ENCODE results near the gene APC2.

APC2 gene, protein sequence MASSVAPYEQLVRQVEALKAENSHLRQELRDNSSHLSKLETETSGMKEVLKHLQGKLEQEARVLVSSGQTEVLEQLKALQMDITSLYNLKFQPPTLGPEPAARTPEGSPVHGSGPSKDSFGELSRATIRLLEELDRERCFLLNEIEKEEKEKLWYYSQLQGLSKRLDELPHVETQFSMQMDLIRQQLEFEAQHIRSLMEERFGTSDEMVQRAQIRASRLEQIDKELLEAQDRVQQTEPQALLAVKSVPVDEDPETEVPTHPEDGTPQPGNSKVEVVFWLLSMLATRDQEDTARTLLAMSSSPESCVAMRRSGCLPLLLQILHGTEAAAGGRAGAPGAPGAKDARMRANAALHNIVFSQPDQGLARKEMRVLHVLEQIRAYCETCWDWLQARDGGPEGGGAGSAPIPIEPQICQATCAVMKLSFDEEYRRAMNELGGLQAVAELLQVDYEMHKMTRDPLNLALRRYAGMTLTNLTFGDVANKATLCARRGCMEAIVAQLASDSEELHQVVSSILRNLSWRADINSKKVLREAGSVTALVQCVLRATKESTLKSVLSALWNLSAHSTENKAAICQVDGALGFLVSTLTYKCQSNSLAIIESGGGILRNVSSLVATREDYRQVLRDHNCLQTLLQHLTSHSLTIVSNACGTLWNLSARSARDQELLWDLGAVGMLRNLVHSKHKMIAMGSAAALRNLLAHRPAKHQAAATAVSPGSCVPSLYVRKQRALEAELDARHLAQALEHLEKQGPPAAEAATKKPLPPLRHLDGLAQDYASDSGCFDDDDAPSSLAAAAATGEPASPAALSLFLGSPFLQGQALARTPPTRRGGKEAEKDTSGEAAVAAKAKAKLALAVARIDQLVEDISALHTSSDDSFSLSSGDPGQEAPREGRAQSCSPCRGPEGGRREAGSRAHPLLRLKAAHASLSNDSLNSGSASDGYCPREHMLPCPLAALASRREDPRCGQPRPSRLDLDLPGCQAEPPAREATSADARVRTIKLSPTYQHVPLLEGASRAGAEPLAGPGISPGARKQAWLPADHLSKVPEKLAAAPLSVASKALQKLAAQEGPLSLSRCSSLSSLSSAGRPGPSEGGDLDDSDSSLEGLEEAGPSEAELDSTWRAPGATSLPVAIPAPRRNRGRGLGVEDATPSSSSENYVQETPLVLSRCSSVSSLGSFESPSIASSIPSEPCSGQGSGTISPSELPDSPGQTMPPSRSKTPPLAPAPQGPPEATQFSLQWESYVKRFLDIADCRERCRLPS (N-terminal part only)

DNA sequence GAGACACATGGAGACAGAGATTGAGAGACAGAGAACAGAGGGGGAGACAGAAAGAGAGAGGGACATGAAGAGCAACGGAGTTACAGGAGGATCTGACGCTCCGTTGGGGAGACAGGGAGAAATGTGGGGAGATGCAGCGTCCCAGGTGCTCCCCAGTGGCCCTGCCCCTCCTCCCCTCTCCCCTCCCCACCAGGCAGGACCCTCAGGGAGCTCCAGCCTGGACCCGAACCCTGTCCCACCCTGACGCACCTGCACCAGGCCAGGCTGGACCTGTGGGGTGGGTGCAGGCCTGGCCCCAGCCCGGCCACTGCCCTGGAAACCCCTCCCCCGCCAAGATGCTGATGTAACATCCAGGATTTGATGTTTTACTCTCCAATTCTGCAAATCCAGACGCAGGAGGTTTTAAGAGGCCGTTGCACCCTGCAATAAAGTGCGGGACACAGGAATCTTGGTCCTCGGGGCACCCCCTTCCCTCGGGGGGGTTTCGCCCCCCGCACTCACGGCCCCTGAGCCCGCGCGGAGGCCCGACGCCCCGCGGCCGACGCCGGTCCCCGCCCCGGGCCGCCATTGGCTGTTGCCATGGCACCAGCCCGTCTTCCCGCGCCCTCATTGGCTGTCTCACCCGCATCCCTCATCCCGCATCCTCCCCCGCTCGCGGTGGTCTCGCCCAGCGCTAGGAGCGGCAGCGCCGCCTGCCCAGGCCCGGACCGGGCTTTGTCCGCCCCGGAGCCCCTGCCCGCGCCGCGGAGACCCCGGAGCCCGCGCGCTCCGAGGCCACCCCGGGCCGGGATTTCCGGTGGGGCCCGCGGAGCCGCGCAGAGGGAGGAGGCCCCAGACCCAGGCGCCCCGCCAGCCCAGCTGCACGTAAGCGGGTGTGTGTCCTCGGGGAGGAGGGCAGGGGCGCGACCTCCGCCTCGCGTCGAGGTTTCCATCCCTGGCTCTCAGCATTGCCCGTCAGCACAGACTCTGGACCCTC, at the start of gene APC2:
Gene APC2, plus strand, starts transcription at position 655 of the 976 bp plus-strand sequence. CDS start 2,881 bp downstream, outside the sequence.
- DNase-seq = peak in 1 of 2 experiments; percentile 37

DNA sequence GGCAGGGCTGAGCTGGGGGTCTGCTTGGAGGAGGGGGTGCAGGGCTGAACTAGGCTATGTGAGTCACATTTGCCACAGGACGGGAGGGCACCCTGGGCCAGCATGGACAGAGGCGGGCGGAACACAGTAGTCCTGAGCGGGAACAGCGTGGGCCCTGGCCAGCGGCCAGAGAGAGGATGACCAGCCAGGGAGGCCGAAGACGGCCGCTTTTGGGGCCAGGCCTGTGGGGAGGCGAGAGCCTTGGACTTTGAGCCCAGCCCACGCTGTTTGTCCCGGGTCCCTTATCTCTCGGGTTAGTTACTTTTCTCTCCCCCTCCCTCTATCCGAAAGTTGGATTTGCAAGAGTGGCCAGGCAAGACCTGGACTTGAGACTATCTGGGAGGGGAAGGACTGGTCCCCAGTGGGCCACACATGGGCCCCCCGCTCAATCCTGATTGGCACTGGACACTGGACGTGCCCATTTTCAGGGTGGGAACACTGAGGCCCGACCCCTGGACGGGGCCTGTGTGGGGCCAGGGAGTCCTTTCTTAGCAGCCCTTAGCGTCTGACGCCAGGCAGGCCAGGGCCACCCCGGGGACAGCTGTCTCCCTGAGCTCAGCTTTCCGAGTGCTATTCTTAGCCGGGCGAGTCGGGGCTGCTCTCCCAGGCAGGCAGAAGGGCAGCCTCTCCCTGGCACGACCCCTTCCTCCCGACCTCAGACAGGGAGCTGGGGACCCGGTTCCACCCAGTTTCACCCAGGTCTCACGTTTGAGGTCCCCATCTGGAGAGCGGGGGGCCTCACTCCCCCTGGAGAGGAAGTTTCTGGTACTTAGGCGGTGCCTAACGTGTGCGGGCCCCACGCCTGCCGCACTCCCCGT, 49.4 kb upstream of the APC2 start:
- DNase-seq = no peak

DNA sequence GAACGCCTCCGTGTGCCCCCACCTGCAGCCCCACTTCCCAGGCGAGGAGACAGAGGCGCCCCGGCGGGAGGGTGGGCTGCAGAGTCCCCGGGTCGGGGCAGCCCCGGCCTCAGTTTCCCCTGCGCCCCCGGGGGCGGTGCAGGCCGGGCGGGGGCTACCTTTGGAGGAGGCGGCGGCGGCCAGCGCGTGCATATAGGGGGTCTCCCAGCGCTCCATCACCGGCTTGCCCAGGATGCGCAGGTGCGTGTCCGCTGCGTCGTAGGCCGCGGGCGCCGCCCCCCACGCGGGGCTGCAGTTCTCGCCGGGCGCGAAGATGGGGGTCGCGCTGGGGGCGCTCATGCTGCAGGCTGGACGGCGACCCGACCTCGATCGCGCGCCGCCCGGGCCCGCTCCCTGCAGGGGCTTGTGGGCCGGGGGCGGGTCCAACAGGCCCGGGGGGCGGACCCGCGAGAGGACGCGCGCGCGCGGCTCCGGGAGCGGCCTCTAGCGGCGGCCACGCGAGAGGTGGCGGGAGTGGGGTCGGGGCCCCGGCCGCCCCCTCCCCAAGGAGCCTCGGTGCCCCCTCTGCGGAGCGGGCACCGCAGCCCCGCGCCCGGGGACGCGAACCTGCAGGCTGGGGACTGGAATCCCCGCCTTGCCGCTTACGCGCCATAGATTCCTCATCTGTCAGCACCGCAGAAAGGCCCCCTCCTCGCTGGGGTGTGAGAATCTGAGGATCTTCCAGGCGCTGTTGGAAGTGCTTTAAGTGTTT, 48.6 kb upstream of the APC2 start, which contains the start of gene GAMT:
Gene GAMT, minus strand, starts transcription at position 405 of the 751 bp plus-strand sequence. Its CDS starts 66 bp downstream, at position 339.
- DNase-seq = peak; percentile 62 to 65

DNA sequence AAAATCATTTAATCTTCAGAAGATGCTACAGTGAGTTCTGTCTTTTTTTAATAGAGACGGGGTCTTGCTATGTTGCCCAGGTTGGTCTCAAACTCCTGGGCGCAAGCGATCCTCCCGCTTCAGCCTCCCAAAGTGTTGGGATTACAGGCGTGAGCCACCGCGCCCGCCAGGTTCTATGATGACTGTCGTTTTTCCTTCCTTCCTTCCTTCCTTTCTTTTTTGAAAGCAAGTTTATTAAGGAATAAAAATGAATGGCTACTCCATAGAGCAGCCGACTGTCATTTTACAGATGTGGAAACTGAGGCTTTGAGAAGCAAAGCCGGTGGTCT, 48.1 kb upstream of the APC2 start:
- DNase-seq = no peak

DNA sequence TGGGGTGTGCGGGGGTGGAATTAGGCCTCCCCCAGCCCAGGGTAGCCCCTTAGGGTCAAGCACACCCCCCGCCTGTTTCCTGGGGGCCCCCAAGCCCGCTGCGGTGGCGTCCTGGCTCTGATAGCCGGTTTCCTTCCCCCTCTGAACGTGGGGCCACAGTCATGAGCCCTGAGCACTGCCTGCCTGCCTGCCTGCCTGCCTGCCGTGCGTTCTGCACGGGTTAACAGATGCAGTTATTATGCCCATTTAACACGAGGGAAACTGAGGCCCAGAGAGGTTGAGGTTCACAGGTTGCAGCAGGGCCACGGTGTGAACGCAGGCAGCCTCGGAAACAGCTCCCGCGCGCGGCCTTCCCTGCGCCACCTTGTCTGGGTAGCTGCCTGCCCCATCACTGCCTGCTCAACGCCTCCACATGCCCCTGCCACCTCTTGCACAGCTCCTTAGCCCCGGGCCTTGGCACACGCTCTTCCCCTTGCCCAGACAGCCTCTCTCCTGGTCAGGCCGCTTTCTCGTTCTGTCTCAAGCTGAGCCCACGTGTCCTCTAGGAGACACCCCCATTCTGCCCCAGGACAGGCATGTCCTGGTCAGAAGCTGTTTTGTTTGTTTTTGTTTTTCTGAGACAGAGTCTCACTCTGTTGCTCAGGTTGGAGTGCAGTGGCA, 47.4 kb upstream of the APC2 start:
- DNase-seq = no peak

DNA sequence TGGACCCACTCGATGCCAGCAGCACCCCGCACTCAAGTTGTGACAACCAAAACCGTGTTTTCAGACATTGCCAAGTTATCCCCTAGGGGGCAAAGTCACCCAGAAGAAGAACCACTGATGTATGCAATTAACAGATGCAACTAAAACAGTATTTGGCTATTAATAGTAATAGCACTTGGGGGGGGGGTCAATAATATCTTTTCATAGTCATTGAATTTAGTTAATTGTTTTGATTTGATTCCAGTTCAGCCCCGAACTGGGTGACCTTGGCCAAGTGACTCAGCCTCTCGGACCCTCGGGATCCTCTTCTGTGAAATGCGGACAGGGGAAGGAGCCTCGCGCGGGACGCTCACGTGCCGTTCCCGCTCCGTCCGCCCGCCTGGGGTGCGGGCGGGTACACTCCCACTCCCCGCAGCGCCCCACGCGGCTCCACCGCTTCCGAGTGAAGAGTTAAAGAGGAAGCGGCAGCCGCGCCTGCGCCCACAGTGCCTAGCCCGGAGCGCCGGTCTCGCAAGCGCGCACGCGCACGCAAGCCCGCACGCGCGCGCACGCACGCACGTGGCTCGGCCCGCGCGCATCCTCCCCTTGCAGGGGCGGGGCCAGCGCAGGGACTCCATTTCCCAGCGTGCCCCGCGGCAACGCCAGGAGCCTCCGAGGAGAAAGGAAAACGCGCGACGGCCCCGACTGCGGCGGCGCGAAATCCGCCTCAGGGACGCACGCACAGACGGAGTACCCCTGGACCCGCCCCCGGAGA, 43.0 kb upstream of the APC2 start:
- DNase-seq = peak; percentile 99

DNA sequence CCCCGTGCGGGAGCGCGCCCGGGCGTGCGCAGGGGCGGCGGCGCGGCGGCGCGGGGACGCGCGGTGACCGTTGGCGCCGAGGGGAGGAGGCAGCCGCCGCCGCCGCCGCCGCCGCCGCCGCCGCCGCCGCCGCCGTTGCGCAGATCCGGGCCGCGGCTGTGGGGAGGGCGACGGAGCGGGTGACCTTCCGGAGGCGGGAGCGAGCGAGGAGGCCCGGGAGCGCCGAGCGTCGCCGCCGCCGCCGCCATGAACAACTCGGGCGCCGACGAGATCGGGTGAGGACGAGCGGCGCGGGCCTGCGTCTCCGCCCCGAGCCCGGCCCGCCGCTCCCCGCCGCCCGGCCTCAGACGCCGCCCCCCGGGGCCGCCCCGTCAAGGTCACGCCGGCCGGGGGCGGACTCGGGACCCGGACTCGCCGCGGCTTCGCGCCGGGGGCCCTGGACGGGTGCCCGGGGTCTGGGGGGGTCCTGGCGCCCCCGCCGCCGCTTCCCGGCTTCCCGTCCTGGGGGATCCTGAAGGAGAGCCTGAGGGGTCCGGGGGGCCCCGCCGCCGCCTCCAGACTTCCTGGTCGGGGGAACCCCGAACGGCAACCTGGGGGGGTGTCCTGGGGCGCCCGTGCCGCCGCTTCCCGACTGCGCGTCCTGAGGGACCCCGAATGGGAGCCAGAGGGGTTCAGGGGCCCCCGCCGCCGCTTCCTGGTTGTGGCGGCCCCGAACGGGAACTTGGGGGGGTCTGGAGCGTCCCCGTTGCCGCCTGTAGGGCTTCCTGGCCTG, 42.2 kb upstream of the APC2 start, which contains the start of gene DAZAP1:
Gene DAZAP1, plus strand, starts transcription at position 59 of the 772 bp plus-strand sequence. Its CDS starts 188 bp downstream, at position 247.
- peak in 1 of 2 experiments; percentile 39 for DNase-seq

DNA sequence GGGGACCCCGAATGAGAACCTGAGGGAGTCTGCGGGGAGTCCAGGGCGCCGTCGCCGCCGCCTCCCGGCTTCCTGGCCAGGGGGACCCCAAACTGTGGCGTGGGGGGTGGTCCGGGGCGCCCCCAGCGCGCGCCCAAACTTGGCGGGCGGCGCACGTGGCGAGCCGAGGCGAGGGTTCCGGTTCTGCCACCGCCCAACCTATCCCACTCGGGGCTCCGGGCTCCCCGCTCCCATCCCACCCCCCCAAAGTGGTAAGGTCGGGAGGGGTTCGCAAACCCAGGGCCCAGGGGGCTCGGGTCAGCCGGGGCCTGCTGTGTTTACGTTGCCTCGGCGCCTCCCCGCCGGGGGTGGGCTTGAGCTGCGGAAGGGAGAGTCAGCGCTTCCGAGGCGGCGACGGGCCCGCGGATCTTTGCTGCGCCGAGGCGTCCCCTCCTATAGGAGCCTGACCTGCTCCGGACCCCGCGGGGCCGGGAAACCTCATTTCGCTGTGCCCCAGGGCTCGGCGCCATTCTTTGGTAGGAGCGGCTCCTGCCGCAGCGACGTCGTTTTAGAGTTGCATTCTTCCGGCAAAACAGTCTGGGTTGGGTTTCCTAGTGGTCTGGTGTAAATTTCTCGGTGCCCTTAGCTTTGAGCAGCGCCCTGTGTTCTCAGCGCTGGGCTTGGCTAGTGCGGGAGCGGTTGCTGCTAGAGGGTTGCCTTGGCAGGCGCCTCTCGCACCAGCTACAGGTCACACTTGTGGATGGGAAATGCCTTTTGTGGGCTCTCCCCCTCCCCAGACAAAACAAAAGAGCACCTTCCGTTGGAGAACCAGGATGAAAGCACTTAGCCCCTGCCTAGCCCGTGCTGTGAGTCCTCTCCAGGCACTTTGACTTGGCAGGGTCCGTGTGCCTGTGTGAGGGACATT, 41.4 kb upstream of the APC2 start:
- peak; percentile 51 to 59 for DNase-seq

DNA sequence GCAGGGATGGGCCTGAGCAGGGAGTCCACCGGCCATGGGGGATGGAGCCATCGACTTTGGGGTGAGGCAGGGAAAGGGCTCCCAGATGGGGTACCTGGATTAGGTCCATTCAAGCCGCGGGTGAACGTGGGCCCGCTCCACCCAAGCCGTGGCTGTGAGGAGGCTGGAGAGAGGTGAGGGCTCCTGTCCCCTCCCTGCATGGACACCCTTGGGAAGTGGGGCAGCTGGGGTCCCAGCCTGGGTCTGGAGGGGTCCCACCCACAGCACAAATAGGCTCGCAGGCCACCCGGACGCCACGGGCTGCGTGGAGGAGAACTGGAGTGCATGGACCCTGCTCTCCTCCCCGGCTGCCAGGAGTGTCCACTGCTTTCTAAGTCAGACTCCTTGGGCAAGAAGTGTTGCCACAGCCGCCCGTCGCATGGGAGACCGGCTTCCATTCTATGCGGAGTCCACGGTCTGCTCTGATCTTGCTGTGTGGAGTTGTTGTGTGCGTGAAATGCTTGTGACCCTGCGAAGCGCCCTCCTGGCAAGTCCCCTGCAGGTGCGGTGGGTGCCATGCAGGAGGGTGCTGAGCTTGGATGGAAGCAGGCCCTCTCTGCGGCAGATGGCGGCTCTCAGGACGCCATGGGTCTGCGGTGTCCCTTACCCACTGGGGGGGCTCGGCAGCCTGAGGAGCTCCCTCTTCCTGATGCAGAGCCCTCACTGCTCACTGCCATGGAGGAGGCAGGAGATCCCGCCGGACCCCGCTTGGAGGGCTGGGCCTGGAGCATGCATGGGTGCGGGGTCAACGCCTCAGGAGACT, 40.5 kb upstream of the APC2 start:
- no peak for DNase-seq

DNA sequence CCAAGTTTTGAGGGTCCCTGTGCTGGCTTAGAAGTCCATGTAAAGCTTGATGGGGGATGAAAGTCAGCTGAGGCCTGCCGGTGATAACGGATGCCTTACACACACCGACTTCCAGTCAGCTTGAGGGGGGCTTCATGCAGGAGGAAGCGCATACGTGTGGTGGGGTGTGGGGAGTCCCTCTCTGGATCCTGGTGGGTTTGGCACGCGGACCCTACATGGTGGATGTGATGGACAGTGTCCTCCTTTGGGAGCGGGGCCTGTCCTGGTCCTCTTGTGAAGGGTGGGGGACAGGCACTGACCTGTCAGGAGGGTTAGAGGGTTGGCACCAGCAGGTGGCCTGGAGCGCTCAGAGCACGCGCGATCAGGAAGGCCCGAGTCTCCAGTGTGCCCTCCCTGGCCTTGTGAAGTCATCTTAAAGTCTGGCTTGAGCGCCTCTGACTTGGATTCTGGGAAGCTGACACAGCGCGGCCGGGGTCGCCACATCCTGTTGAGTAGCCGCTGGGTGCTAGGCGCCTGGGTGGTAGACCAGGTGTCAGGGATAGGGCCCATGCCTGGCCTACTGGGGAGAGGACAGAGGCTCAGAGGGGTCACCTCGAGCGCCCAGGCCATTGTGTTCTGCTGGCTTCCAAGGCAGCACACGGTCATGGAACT, 39.7 kb upstream of the APC2 start:
- peak; percentile 44 to 52 for DNase-seq

DNA sequence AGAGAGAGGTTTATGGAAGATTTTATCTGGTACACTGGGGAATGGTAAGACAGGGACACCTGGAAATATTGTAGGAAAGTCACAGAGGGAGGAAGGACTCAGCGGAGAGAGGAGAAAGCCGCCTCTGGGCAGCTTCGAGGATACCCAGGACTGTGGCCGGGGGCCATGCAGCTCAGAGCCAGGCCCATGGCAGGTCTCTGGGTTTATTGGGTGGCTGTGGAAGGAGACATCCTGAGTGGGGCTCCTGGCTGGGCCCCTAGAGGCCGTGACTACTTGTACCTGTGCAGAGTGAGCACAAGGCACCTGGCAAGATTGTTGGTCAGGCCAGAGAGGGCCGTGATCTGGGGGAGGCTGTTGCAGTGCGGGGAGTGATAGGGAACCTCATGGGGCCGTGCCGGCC, 39.1 kb upstream of the APC2 start:
- no peak for DNase-seq

DNA sequence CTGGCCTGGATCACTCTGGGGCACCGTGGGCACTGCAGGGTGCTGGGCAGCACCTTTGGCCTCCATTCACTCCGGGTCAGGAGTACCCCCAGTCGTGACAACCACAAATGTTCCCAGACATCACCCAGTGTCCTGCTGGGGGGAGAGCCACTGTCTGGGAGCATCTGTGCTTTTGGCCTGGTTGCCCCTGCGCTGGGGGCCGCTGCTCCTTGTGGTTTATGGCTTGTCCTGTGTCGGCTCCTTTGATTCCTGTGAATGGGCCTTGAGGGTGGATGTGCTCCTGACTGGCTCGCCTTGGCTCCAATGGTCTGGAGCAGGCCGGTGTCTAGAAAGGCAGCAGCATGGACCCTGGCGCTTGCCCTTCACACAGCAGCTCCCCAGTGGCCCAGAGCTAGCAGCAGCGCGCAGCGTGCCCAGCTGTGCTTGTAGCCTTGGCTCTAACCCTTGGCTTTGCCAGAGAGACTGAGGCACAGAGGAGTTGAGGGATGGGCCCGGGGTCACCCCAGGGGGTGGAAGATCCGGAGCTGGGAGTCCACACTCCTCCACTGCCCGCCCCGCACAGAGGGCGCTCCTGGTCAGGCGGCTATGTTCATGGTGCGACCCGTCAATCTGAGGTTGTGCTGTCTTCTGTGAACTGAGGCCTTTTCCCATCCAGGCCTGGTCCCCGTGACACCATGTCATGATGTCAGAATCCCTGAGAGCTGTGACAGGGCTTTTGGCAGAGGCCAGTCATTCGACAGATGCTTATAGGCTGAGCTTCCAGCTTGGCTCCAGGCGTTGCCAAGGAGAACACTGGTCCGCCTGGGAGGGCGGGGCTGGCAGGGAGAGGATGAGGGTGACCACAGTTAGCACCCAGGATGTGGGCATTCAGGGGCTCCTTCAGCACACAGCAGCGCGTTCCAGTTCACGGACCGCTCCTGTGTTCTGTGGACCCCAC, 38.4 kb upstream of the APC2 start:
- DNase-seq = peak in 1 of 2 experiments; percentile 40

DNA sequence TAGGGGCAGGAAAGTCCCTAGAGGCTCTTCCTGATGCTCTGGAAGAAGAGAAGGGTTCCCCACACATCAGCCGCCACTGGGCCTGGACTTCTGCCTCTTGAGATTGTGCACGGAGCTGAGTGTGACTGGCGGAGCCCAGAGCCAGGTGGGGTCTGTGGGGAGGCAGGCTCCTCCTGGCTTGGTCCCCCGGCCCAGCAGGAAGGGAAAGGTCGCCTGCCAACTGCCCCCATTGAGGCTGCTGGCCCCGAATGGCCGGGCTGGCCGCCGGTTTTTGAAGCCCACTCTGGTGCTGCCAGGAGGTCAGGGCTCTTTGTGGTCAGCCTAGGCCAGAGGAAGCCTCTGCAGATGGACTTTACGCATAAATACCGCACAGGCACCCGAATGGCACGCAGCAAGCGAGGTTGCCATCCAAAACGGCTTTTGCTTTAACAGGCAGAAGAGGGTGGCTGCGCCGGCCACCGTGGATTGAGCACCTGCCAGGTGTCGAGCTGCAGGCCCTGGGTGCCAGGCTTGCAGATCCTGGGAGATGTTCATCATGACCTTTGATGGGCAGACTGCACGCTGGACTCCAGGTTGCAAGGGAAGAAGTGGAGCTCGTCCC, 37.5 kb upstream of the APC2 start:
- no peak for DNase-seq

All from activated CD4-positive, alpha-beta T cell treated with anti-CD3 and anti-CD28 coated beads, Interleukin-2, amount 50 U/mL, for 48 hours (primary cell).